Left hindlimb (tissue), 1 donor: ENCODE measurements around the gene MAML2.

Experiments used
- DNase-seq: peaks from one replicate; pipeline ENCODE4 v3.0.0-alpha.2; 2018

MAML2 gene

DNA sequence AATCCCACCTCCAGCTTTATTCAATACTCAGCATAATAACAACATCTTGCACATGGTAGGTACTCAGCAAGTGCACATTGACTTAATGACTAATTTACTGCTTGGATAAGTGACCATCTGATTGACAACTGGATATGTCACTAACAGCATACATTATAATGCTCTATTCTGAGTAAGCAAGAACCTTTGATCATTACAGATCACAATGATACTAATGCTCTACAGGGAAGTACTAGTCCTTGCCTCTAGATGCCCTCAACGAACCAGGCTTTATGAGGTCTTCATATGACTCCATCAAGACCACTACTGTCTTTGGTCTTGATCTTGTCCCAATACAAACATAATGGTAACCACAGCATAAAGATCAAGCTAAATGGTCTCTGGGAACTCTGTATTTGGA, 251.5 kb downstream of the MAML2 start:
- DNase-seq = no peak

DNA sequence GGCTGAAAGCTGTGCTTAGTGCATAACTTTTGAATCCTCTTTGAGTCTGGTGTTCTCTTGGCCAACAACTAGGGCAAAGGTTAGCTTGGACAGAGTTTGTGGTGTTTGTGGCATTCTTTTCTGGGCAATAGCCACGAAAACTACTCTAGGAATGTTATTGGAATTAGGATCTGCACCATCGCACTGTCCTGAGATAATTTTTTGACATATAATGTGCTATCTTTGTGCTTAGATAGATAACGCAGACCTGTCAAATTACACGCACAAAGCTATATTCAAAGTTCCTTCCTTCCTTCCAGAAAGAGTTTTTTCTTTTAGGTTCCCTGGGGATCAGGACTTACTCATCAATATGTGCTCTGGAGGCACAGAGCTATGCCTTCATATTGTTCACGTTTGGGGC, 252.3 kb downstream of the MAML2 start:
- no peak for DNase-seq

DNA sequence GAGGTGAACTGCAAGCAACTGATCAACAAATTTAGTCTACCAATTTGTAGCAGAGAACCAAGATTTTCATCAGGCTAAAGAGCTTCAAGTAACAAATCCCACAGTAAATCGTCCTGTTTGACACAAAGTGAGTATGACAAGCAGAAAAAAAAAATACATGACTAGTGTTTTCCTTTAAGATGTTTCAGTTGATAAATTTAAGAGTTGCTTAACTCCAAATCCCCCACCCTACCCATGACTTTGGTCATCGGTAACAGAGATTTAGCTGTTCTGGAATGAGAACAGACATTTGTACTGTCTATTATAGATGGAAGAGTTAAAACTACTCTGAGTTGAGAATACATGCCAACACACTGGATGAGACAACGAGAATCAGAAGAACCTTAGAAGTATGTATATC, 254.1 kb downstream of the MAML2 start:
- DNase-seq = no peak

DNA sequence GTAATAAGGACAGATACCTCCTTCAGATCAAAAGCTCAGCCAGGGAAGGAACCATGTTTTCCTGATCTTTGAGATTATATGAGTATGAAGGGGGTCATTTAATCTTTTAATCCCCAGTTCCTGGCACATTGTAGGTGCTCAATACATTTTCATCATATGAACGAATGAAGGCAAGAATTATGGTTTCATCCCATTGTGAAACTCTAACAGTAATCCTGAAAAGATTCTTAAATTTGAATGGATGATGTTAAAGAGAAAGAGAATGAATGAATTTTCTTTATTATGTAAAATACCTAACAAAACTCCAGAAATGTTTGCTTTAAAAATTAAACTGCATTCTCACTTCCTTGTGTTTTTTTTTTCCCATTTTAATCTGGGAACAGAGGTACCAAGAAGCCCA, 256.9 kb downstream of the MAML2 start:
- no peak for DNase-seq

DNA sequence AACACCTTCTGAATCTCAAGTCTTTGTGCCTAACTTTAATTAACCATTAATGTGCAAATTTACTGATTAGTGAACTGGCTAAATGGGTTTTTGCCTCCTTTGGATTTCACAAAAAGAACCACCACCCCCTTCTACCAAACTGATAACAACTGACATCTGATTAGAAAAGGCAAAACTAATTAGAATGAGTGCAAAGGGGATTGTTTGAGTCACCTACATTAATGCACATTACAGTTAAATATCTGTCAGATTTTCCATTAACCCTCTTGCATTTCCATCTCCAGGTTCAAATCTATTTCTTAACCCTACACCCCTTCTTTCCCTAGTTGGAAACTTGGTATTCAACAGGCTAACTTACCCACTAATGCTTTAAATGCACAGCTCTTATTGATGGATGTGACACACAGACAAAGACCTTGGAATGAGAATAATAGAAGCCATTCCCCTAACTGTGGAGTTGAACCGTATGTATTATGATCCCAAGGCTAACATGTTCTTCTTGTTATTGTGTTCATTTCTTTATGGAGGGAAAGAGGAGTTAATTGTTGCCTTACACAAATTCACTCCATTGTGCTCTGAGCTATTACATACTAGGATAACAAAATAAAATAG, 257.6 kb downstream of the MAML2 start:
- DNase-seq = no peak

DNA sequence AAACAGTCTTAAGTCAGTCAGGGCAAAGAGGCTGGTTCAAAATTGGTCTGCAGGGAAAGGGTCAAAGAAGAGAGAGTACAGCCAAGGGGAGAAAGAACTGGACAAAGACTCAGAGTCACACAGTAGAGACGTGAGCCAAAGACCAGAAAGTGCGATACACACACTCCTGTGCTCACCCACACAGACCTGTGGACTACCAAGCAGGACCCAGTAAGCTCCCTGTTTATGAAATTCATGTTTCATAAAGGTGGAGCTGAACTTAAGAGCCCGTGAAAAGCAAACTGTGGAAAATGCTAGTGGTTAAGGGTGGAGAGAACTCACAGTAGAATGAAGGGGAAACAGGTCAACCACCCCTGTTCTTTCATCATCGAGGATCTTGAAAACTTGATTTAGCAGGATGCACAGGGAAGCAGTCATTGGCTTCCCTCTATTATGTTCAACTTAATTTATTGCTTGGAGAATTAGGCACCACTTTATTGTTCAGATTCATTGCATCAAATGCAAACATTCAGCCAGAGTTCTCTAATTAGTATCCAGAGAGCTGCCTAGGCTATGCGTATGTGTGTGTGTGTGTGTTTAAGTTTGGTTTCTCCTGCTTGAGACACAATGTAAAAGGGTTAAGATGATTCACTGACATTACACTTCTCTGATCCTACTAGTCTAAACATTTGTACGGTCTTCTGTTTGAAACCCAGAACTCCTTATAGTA, 258.2 kb downstream of the MAML2 start:
- DNase-seq = no peak

DNA sequence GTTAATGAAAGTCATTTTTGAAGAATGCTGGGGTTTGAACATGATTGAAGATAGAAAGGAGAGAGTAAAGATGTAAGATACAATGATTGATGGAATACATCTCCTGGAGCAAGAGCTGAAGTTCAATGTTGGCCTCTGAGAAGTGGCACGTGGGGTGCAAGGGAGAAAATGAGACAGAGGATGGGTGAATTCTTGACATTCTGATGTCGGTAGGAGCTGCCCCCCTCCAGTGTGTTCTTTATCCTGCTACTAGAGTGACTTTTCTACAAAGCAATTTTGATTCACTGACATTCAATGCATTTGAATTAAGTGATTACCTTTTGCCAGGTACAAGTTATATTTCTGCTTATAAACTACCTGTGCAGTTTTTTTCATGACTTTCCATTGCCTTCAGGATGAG, 260.1 kb downstream of the MAML2 start:
- DNase-seq = no peak

DNA sequence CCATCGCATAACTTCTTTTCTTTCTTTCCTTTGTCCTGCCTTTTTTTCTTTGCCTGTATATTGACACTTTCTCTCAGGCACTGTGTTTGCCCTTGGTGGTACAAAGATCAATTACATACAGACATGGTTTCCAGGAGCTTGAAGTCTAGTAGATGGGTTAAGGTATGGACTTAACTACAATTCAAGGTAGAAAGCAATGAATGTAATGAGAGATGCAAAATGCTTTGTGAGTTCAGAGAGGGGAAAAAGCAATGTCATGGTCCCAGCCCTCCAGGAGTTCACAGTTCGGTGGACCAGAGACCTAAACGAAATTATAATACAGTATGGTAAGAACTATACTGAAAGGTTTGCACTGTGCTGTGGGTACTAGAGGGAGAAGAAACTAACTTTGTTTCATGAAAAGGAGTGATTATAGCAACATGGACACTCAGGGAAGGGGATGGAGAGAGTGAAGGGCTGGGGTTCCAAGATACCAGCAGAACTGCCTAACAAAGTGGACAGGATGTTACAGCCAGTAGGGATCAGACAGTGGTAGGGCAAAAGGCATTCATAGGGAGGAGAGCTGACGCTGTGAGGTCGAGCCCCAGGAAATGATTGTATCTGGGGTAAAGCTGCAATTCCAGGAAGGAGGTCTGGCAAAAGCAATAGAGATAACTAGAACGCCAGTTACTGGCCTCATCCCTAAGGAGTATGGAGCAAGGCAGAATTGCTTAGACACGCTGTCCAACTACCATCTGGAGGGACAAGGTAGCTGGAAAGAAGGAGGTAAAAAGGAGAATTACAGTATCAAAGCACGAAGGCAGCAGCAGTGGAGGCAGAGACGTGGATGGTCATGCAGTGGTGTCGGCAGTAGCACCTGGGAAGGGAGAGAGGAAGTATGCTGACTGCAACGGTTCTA, 260.7 kb downstream of the MAML2 start:
- no peak for DNase-seq

DNA sequence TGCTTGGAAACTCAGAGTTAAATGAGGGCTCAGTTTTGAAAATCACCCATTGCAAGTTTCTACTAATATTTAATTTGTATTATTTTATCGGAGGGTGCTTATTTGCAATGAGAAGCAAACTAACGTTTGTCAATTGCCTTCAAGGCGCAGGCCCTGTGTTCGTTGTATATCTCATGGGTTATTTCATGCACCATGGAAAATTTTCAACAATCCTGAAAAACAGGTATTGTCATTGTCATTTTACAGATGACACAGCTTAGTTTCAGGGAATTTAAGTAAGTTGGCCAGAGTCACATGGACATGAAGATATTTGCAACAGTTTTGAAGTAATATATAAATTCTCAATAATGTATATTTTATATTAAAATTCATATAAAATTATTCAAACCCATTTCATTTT, 261.4 kb downstream of the MAML2 start:
- DNase-seq = no peak

DNA sequence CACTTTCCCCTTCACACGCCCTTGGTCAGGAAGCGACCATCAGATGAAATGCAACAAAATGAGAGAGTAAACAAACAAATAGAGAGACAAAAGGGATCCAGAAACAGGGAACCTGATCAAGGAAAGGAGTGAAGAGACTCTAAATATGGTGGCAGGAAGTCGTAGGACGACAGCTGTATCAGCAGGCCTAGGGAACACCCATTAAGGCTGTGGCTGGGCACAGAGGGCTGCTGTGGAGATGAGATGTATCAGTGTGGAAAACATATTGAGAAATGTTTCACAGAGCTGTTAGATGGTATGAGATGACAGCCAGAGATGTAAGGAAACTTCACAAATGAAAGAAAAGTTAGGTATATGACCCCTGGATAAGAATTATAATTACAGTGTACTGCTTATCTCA, 263.3 kb downstream of the MAML2 start:
- DNase-seq = no peak

DNA sequence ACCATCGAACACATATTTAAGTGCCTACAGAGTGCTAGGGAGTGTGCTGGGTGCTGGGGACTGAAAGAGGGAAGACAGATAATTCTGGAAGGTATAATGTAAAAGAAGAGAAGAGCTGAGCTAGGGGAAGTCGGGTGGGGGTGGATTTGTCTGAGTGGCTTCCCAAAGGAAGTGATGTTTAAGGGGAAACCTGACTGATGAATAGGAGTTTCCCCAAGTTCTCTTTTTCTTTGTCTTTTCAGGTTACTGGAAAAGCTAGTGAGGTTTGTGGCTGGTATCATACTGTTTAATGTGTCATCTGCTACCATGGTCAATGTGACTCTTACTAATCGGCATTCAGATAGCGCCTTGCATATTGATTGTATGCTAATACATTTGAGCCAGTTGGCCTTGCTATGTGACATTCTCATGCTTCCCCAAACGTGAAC, 267.4 kb downstream of the MAML2 start:
- no peak for DNase-seq

DNA sequence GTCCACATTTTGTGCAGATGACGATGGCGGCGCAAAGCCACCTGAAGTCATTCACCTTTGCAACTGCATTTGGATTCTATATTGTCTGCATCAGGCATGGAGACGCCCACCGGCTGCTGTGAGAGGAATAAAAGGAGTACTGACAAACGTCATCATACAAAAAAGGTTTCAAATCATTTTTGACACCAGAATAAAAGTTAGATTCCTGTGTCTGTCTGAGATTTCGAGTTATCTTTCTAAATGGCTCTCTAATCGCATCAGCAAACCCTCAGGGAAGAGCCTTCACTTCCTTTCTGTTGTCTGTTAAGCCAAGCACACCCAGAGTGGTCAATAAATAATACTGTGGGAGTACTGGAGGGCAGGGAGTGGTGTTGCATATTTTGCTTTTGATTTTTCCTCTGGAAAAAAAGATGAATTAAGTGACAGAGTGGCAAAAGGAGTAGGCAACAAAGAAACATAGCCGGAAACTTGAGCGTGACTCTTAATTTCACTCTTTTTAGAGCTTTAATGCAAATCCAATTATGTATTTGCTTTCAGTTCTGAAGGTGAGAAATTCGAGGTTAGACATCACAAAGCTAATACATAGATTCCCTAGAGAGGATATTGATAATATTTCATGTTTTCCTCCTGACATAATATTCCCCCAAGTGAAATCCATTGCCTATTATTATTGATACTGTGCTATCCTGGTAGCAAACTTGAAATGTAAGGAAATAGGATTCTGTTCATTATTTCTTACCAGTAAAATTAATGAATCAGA, 268.3 kb downstream of the MAML2 start:
- no peak for DNase-seq

DNA sequence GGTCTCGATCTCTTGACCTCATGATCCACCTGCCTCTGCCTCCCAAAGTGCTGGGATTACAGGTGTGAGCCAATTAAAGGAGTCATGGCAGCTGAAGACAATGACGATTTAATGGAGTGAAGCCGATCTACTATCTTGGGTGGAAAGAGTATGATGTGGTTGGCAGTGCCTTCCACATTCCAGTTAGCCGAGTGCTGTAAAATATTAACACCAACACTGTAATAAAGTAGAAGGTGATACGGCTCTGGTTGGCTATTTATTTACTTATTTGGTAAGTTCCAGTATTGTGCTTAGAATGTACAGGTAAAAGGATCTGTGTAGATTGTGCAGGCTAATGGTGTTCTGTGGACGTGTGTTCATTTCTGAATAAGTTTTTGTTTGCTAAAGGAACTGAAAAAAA, 269.5 kb downstream of the MAML2 start:
- DNase-seq = no peak

DNA sequence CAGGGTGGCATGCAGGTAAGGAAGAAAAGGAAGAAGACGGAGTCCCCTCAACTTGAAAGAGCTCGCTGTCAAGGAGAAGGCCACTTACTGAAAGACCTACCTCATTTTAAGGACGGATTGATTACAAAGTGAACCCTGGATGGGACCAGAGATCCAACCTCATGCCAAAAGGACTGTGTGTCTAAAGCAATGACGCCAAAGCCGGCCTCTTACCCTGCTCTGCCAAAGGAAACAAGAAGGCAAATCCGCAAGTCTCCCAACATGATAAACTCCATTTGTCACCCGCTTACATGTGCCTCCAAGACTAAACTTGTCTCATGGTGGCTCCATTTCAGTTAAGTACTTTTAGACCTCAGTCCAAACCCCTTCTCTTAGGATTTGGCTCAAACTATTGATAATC, 270.4 kb downstream of the MAML2 start:
- no peak for DNase-seq

DNA sequence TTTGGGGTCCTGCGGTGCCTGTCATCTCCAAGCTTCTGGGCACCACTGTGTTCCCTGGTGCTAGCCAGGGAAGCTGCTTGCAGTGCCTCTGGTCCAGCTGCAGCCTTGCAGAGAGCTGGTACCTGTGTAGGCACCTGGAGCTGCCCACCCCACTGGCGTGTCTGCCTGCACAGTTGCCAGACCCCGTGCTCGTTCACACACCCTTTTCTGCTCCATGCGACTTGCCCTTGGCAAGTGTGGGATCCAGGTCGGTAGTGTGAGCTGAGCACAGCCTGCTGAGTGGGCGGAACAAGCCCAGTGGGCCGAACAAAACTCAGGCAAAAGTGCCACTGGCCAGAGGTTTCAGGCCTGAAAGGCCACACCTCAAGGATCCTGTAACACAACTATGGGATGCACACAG, 272.5 kb downstream of the MAML2 start:
- no peak for DNase-seq

DNA sequence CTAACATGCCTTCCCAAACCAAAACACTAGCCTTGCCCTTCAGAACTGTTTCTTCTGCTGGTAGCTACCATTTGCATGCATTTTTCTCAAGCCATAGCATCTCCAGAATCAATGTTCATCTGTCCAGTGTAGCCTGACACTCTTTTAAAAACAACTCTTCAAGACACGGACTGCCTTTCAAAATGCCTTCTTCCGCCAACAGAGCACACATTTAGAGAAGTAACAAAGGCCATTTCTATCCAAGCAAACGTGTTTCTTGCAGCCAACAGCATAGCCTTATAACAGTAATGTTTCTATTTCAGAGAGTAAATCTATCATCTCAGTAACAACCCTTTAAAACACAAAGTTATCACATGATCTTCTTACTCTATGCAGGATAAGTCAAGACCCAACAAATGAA, 275.8 kb downstream of the MAML2 start:
- no peak for DNase-seq

DNA sequence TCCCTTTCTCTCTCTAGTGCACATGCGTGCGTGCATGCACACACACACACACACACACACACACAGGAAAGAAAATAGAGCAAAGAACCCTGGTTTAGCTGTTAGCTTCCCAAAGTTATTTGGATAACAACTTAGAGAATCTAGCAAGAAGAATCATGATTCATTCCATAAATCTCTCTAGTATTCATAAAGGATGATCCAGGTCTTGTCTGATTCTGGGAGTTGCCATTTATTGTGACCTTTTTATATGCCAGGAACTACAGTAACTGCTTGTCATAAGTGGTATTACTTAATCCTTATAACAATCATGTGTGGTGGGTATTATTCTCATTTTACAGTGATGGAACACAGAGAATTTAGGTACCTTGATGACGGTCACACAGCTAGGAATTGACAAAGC, 277.6 kb downstream of the MAML2 start:
- no peak for DNase-seq

DNA sequence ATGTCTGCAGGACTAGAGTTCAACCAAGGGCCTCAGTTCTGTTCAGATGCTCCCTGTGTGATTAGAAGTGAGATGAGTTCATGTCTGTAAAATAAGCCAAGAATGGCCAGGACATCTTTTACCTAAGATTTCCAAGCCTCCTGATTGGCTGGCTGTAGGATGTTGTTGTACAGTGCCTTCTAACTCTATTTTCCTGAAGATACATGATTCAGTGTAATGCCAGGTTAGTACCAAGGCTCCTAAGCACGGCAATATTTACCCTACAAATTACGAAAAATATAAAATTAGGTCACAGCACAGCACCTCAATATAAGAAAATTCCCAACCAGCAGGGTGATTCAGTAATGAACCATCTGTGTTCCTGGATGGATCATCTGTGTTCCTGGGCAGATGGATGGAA, 279.1 kb downstream of the MAML2 start:
- DNase-seq = no peak

DNA sequence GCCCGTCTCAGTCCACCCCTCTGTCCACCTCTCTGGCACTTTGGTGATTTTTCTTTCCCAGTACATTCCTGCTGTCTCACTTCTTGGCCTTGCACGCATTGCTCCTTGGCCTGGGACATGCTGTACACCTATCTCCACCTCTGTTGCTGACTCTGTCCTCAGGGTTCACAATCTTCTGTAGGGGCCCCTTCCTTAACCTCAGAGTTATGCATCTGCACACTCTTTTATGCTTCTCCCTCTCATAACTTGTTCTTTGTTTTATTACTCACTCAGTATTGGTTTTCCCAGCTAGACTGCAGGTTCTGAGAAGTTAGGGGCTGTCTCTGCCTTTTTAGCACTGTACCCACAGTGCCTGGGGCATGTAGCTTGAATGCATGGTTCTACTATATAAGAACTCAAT, 279.9 kb downstream of the MAML2 start:
- DNase-seq = no peak

DNA sequence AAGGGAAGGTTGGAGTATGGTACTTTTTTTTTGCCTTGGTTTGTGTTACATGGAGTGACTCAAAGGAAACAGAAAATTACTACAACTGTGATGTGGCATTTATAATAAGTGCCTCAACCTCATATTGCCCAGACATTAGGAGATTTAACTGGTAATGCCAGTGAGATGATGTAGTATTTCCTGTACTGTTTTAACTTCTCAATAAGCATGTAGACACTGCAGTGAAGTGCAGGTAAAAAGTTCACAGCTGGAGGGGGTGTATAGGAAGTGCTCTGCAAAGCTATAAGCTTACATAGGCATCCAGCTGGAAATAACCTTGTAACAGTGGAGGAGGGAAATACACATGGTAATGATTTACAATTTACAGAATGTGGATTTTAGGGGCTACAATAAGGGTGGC, 280.9 kb downstream of the MAML2 start:
- no peak for DNase-seq

DNA sequence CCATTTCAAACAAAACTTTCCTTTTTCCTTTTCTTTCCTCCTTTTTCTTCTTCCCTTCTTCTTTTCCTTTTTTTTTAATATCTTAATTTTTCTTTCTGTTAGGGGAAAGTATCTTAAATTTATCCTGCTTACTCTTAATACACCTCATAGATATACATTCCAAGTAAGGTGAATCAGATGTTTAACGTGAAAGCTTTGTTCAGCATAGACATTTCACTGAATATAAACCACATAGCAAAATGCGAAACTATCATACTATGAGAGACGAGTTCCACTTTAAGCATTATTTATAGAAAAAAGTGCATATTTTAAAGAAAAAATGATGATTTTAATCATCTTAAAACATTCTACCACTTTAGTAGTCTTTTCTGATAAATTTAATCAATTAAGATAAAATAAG, 281.3 kb downstream of the MAML2 start:
- no peak for DNase-seq

DNA sequence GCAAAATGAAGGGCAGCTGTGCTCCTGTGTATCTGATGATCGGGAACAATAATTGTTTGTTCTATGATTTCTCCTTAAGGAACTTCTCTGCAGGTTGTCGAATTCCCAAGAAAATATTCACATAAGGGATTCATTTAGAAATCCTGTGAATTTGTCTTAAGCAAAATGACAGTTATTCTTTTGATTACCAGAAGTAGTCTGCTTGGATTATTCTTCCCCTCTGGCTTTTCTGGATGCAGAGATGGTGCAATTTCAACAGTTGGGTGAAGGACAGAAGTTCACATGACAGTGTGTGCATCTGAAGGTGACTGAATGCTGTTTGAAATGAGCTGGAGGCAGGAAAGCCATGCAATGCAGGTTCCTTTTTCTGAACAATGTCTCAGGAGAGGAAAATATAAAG, 281.9 kb downstream of the MAML2 start:
- no peak for DNase-seq

DNA sequence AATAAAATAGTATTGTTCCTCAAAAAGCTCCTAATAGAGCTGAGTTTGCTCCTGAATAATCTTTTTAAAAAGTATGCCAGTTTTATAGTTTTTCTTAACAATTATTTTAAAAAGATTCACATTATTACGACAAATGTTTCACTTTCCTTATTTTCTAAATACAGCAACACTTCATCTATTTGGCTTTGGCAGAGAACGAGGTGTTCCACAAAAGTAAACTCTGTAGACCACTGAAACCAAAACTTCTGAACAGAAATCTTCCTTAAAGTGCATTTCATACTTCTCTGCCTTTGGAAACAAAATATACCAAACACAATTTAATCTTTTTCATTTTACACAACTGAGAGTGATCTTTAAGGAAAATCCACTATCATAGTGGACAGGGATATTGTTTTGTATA, 285.5 kb downstream of the MAML2 start:
- no peak for DNase-seq
